Activated T-cell treated with anti-CD3 and anti-CD28 coated beads, Interleukin-2, amount 50 U/mL, for 48 hours (primary cell): ENCODE measurements around the gene MST1.

Experiments used
- DNase-seq, 2 experiments: peaks; one replicate each; pipeline ENCODE4 v3.0.0-alpha.2; 2020

The MST1 gene

DNA sequence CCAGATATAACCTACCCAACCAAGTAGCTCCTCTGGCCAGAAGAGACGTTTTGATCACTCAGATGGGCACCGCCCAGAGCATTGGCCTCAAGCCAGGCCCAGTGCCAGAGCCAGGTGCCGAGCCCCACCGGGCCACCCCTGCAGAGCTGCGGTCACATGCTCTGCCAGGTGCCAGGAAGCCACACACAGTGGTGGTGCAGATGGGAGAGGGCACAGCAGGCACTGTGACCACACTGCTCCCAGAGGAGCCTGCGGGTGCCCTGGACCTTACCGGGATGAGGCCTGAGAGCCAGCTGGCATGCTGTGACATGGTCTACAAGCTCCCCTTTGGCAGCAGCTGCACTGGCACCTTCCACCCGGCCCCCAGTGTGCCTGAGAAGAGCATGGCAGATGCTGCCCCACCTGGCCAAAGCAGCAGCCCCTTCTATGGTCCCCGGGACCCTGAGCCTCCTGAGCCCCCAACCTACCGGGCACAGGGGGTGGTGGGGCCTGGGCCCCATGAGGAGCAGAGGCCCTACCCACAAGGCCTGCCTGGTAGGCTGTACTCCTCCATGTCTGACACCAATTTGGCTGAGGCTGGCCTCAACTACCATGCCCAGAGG is 34.2 kb downstream of the MST1 start:
- DNase-seq = no peak

- DNase-seq = no peak
Measured at GRCh38 chr3:49654176-49654825, 35.0 kb downstream of the MST1 start.

DNA sequence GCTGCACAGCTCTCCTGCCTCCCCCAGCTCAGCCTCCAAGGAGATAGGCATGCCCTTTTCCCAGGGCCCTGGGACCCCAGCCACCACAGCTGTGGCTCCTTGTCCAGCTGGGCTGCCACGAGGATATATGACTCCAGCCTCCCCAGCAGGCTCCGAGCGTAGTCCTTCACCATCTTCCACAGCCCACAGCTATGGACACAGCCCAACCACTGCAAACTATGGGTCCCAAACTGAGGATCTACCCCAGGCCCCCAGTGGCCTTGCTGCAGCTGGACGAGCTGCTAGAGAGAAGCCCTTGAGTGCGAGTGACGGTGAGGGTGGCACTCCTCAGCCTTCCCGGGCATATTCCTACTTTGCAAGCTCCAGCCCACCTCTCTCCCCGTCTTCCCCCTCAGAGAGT is 35.7 kb downstream of the MST1 start:
- no peak for DNase-seq

DNA sequence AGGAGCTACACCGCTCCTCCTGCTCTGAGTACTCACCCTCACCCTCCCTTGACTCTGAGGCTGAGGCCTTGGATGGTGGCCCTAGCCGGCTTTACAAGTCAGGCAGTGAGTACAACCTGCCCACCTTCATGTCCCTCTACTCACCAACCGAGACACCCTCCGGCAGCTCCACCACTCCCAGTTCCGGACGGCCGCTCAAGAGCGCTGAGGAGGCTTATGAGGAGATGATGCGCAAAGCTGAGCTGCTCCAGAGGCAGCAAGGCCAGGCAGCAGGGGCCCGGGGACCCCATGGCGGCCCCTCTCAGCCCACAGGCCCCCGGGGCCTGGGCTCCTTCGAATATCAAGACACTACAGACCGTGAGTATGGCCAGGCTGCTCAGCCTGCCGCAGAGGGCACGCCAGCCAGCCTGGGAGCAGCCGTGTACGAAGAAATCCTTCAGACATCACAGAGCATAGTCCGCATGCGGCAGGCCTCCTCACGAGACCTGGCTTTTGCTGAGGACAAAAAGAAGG is 36.3 kb downstream of the MST1 start:
- no peak for DNase-seq

- DNase-seq = no peak
Measured at GRCh38 chr3:49652218-49652902, 36.9 kb downstream of the MST1 start.

GRCh38 chr3:49650637-49651036 is 38.6 kb downstream of the MST1 start:
- DNase-seq = no peak

- DNase-seq = no peak
Measured at GRCh38 chr3:49650177-49650576, 39.1 kb downstream of the MST1 start.

- no peak for DNase-seq
Measured at GRCh38 chr3:49649576-49649975, 39.7 kb downstream of the MST1 start.

DNA sequence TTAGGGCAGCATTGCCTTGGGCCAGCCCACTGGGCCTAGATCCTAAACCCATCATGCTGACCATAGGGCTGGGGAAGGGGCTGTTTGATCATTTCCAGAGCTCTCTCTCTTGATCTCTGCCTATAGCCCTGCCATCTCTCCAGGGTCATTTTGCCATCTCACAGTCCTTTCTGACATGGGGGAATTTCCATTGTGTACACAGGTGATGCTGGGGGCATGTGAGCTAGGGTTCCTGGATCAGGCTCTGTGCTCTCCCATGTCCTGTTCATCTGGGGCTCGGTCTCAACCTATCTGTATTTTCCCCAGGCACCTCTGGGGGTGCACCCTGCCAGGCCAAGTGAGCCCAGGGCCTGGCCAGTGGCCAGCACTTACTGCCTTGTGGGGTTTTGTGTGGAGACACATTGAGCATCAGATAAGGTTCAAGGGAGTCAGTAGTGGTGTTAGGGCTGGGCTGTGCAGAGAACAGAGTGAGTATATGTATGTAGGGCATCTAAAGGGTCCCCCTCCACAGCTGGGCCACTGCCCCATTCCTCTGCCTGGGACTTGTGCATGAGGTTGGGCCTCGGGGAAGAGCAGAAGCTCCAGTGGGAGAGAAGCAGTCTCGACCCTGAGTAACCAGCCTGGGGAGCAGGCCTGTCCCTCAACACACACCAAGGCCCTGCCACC is 40.8 kb downstream of the MST1 start:
- DNase-seq = no peak

GRCh38 chr3:49647741-49648140 is 41.5 kb downstream of the MST1 start:
- no peak for DNase-seq

DNA sequence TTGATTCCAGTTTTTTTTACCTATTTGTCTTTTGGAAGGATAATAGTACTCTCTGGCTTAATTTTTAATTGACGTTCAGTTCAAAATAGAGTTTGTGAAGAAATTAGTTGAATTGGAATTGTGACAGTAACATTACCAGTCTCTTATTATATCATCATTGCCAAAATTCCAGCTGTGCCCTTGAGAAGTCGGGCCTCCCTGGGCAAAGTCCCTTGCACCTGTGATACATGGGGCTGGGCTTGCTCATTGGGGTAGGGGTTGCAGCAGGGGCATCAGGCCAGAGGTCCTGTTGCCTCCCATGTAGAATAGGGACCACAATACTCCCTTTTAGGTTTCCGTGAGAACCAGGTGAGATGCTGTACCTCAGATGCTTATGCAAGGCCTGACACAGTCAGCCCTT is 43.0 kb downstream of the MST1 start:
- DNase-seq = no peak

GRCh38 chr3:49644684-49645083 is 44.6 kb downstream of the MST1 start:
- DNase-seq = no peak

DNA sequence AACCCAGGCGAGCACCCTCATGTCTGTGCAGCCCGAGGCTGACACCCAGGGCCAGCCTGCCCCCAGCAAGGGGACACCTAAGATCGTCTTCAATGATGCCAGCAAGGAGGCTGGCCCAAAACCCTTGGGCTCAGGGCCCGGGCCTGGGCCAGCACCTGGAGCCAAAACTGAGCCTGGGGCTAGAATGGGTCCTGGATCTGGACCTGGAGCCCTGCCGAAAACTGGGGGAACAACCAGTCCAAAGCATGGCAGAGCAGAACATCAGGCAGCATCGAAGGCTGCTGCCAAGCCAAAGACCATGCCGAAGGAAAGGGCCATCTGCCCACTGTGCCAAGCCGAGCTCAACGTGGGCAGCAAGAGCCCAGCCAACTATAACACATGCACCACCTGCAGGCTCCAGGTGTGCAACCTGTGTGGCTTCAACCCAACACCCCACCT is 46.5 kb downstream of the MST1 start:
- no peak for DNase-seq

DNA sequence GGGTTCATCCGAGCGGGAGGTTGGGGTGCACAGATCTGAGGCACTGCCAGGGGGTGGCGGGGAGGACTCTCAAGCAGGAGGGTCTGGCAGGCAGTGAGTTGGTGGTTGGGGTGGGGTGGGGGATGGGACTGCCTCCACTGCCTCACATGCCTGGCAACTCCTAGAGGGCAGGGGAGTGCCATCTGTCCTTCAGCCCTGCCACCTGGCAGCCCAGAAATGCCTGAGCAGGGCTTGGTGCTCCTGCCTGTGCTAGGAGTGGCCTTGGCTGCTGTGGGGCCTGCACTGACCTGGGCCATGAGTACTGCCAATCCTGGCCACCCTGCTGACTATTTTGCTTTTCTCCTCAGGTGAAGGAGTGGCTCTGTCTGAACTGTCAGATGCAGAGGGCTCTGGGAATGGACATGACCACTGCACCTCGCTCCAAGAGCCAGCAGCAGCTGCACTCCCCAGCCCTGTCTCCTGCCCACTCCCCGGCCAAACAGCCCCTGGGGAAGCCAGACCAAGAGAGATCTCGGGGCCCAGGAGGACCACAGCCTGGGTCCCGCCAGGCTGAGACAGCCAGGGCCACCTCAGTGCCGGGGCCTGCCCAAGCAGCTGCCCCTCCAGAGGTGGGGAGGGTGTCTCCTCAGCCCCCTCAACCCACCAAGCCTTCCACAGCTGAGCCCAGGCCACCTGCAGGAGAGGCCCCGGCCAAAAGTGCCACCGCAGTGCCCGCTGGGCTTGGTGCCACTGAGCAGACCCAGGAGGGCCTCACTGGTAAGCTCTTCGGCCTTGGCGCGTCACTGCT is 47.2 kb downstream of the MST1 start:
- no peak for DNase-seq

GRCh38 chr3:49641292-49641691 is 48.0 kb downstream of the MST1 start:
- no peak for DNase-seq

DNA sequence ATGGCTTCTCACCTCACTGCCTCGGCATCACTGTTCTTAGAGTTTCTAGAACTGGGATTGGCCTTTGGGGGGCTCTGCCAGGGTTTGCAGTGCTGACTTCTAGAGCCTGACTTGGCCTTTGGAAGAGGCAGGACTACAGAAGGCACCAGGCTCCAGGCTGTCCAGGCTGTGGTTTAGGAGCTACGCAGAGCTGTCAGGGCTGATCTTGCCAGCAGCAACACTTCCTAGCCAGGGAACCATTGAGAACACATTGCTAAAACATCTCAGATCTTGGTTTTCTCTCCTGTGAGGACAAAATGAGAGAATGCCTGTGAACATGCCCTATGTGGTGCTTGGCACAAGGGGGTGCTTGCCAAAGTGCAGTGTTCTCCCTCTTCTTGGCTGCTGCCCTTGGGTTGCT is 49.7 kb downstream of the MST1 start:
- DNase-seq = no peak

GRCh38 chr3:49638445-49638844 is 50.8 kb downstream of the MST1 start:
- no peak for DNase-seq

DNA sequence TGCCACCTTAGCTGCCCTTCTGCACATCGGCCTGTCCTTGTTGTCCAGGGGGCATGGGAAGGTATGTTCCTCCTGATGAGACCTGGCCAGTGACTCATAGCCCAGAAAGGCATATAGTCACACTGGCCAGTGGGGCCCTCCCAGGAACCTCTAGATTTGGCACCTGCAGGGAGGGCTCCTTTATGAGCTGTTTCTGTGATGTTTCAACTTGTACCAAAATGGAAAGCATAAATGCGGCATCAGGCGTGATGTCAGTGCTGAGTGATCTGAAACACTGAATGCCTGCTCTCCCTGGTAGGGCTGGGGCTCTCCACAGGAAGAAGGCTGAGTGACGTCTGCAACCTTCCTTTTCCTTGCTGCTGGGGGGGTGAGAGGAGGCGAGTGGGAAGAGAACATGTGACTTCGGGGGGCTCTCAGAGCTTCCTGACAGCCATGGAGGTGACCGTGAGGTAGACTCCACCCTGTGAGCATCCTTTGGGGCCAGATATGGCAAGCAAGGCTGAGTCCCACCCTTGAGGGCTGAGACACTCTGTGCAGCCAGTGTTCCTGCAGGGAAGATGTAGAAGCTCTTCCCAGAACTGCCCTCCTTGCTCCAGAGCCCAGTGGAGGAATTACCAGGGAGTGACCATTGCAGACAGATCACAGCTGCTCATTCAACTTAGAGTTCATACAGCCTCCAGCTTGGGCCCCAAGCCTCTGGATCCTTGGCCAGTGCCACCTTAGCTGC is 52.2 kb downstream of the MST1 start:
- DNase-seq = no peak

GRCh38 chr3:49634736-49635135 is 54.5 kb downstream of the MST1 start:
- no peak for DNase-seq
